Fibroblast of skin of left quadriceps (primary cell): Measurements from ENCODE around the gene PHKA2.
"Not testable (repeated sequence)": the region's sequence is repeated elsewhere in the genome, so short reads cannot be mapped to it uniquely, and the experiment has no call there.

ENCODE experiments used
- DNase-seq, 2 experiments: peaks; one replicate each; pipeline ENCODE4 v3.0.0-alpha.2; 2013; ENCODE audit warnings: low read depth in 2 of 2

Gene PHKA2

DNA sequence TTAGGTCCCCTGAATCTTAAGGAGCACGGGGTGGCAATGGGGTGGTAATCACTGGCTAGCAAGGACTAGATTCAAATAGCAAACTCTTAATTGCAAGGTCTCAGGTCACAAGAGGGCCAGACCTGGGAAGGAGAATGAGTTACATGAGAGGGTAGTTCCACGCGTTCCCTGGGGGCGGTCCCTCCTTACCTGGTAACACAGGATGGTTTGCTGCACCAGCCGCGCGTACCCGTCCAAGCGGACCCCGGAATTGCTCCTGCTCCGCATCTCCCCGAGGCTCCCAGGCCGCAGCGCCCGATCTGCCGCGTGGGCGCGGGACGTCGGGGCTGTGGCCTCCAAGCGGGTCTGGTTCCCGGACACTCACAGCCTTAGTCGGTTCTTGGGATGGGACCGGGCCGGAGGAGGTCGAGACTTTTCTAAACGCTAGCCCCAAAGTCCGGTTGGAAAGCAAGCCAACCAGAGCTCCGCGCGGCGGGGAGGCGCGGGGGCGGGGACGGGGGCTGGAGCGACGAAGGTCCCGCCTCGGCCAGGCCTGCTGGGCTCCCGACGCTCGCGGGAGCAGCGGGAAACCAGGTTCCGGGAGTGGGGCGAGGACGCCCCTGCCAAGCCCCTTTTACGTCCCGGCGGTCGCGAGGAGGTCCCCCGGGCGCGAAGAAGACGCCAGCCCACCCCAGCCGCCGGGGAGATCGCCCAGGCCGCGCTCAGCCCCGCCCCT is at the start of gene PHKA2:
Gene PHKA2 (minus strand): TSS at position 449 of the 715 bp plus-strand sequence. CDS start 182 bp downstream, at position 267.
- DNase-seq, result no peak

- no peak for DNase-seq
Measured at GRCh38 chrX:19030805-19031204, 46.9 kb upstream of the PHKA2 start.

- no peak for DNase-seq
Measured at GRCh38 chrX:19028560-19028959, 44.6 kb upstream of the PHKA2 start.

- no peak for DNase-seq
Measured at GRCh38 chrX:19024366-19024765, 40.5 kb upstream of the PHKA2 start.

GRCh38 chrX:19019996-19020395 is 36.1 kb upstream of the PHKA2 start:
- DNase-seq, result no peak

DNA sequence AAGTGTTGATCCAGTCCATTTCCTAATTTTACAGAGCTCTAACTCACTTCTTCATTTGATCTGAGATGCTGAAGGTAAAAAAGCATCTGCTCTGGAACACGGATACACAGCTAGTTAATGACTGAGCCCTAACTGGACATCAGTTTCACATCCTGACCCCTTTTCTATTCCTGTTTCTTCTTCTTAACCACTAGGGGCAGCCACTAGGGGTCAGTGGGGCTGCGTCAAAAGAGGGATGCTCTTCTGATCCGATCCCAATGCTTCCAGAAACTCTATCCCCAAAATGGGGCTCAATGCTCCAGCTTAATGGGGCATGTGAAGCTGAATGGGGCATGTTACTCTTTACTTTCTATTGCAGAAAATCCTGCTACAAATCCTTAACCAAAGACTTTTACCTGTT is 33.4 kb upstream of the PHKA2 start:
- DNase-seq, result no peak

- not testable (repeated sequence) for DNase-seq
Measured at GRCh38 chrX:19016614-19017013, 32.7 kb upstream of the PHKA2 start.

- DNase-seq, result no peak
Measured at GRCh38 chrX:19007868-19008267, 24.0 kb upstream of the PHKA2 start.

- DNase-seq, result no peak
Measured at GRCh38 chrX:19007011-19007410, 23.1 kb upstream of the PHKA2 start.

DNA sequence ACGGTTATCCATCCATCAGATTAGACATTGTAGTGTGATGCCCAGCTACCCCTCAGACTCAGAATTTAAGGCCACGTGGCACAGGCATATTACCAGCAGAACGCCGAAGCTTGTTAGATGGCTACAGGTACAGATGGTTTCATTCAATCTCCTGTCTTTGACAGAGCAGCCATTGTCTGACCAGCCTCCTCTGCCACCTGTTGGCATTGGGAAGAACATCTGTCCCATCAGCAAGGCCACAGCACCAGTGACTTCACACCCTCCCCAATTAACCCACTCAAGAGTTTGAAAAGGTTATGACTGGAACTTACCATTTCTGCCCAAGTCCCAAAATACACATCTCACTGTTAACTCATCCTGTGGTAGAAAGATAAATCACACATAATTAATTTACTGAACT is 22.0 kb upstream of the PHKA2 start:
- no peak for DNase-seq

DNA sequence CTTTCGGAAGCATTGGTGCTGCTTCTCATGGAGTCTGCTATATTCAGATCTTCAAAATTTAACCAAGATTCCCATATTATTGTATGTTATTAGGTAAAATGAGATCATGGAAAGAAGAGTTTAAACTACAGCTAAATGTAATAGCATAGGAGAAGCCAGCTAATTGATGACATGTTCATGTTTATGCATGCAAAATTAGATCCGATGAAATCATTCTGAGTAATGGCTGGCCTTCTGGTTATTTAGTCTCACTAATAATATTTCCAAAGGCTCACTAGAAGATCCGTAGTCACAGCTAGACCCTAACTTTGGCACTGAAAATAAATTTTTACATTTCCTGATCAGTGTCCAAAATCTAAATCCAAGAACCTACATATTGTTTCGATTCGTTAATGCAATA is 19.8 kb upstream of the PHKA2 start:
- no peak for DNase-seq

- no peak for DNase-seq
Measured at GRCh38 chrX:18998653-18999052, 14.7 kb upstream of the PHKA2 start.

DNA sequence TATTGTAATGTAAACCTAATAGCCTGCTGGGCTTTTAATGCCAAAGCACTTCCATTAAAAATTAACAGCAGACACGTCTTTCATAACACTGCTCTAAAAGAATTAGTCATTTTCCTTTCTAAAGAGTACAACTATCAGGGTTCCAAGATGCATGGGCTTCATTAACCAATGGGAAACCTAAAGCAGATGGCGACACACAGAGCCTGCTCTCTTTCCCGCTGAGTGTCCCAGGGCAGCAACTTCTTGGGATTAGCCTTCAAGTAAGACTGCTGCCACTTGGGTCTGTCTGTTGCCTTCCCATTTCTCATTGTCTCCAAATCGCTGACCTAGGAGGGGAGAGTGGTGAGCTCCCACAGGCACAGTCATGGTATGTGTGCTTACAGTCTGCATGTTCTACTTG is 14.0 kb upstream of the PHKA2 start:
- peak in 1 of 2 experiments; percentile 14 for DNase-seq

DNA sequence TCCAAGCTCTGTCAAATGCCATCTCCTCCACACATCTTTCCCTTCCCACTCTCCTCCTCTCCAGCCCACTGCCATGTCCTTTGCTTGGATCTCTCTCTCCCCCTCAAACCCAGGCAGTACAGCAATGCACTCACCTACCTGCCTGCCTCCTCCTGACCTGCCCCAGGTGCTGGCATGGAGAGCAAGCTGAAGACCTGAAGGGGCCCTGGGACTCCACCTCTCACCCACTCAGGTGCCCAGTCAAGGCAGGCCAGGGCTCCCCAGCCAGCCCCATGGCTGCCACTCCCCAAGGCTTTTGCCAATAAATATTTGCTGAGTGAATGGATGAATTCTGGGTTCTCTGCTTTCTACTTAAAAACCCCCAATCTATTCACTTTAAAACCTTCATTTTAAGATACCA is 12.6 kb upstream of the PHKA2 start:
- DNase-seq, result no peak

DNA sequence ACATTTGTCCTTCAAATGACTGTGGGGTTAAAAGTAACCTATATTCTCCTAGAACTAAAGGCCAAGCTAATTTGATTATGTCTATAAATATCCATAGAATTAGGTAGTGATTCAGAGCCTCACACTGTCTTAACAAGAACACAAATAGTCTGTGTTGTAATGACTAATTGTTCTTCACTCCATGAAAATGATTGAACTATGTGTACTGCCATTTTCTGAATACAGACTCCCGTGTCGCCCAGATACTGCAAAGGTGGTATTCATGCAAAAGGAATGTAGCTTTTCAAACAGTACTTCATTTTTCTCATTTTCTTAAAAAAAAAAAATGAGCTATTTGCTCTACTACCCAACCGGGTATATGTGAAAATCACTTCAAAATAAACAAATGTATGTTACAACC is 11.3 kb upstream of the PHKA2 start:
- peak; percentile 44 to 47 for DNase-seq

- DNase-seq, result peak; percentile 72 to 73
Measured at GRCh38 chrX:18994713-18995112, 10.8 kb upstream of the PHKA2 start.

- DNase-seq, result no peak
Measured at GRCh38 chrX:18992829-18993228, 8.9 kb upstream of the PHKA2 start.

GRCh38 chrX:18985186-18985435 is 1.2 kb upstream of the PHKA2 start:
- DNase-seq, result no peak

GRCh38 chrX:18984381-18985185 is 669 bp upstream of the PHKA2 start:
- DNase-seq, result peak; percentile 45 to 46

DNA sequence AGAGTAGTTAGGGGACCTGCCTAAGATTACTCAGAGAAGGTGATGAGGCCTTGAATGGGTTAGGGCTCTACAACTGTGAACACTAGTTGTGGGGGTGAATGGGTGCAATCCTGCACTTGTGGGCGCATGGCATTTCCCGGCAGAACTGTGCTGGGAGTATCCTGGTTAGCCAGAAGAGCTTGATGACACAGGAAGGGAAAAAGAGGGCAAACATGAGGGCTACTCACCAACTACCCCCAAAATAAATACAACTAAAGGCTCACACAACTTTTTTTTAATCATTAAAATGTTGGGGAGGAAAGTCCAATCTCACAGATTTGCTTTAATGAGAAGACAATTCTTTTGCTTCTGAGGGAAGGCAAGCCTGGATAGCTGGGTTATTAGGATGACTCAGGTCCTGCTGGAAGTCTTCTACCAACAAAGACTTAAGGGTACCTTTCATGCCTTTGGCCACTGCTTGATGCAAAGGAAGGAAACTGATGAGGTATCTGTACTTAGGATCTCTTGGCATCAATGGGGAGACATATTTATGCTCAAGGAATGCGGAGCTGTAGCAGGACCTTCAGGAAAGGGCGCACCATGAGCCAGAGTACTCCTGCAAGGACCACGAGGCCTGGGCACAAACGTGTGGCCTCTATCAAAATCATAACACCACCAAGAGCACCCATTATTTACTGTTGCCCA is 2.6 kb downstream of the PHKA2 start:
- no peak for DNase-seq

DNA sequence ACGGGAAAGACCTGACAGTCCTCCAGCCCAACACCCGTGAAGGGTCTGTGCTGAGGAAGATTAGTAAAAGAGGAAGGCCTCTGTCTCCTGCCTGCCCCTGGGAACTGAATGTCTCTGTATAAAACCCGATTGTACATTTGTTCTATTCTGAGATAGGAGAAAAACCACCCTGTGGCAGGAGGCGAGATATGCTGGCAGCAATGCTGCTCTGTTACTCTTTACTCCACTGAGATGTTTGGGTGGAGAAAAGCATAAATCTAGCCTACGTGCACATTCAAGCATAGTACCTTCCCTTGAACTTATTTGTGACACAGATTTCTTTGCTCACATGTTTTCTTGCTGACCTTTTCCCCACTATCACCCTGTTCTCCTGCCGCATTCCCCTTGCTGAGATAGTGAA is 3.7 kb downstream of the PHKA2 start:
- not testable (repeated sequence) for DNase-seq

GRCh38 chrX:18974993-18975392 is 8.9 kb downstream of the PHKA2 start:
- DNase-seq, result no peak
